GM21737 (cell line): ENCODE data around the gene TMEM258.

Experiments used
- ATAC-seq: cut with Tn5 transposase; IDR thresholded peaks from one replicate; pipeline ENCODE4 v1.9.1; 2021; ENCODE audit warnings: mild to moderate bottlenecking, moderate library complexity; ENCODE audit not compliant: unreplicated experiment

TMEM258 gene

DNA sequence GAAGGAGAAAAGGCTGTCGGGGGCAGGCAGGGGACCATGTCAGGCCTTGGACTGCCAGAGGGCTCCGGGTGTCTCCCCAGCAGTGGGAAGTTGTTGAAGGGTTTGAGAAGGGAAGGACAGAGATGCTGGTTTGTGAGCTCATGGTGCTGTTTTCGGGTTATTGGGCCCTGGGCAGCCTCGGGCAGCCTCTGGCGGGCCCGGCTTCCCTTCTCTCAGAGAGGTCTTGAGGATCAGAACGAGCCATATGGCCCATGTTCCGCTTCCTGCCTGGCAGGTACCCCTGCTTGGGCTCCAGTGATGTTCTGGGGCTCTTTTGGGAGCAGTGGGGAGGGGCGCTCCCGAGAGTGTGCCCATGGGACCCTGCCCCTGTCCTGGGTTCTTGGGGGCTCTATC lies 30.2 kb downstream of the TMEM258 start:
- no peak for ATAC-seq

DNA sequence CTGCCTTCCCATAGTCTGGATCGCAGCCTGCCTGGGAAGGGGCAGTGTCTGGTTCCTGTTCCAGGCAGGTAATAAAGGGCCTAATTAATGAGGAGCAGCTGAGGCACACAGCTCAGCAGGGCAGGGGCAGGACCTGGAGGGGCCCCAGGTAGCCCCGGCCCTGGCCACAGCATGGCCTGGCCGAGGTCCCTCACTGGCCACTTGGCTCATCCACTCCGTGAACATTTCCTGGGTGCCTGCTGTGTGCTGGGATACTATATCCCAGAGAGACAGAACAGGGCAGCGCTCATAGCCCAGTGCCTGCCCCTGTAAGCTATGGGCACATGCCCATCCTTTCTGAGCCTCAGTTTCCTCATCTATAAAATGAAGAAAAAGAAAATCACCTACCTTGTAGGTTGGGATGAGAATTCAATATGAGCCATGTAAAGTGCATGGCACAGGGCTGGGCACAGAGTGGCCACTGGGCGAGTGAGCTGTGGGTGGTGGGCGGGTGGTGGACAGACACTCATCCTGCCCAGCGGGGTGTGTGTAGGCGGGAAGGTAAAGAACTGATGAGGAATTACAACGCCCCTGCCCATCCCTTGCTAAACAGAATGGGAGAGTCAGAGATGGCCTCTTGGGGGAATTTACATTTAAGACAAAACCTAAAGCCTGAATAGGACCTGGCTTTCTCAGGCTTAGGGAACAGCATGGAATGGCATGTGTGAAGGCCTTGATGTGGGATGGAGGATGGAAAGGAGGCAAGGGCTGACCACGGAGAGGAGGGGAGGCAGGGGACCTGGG lies 30.8 kb downstream of the TMEM258 start:
- no peak for ATAC-seq

DNA sequence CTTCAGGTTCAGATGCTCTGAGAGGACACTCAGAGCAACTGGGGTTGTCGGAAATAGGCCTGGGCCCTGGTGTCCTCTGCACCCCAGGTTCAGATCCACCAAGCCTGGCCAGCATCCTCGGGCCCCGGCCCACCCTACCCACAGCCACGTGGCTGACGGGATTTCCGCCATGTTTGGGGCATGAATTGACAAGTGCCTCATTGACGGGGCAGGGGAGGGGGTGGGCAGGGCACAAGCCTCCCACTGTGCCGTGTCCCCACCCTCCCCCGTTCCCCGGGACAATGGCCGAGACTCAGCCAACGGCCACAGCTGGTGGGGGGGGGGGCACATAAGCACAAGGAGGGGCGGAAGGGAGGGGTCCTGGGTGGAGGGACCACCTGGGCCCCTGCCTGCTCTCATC lies 31.5 kb downstream of the TMEM258 start:
- no peak for ATAC-seq

DNA sequence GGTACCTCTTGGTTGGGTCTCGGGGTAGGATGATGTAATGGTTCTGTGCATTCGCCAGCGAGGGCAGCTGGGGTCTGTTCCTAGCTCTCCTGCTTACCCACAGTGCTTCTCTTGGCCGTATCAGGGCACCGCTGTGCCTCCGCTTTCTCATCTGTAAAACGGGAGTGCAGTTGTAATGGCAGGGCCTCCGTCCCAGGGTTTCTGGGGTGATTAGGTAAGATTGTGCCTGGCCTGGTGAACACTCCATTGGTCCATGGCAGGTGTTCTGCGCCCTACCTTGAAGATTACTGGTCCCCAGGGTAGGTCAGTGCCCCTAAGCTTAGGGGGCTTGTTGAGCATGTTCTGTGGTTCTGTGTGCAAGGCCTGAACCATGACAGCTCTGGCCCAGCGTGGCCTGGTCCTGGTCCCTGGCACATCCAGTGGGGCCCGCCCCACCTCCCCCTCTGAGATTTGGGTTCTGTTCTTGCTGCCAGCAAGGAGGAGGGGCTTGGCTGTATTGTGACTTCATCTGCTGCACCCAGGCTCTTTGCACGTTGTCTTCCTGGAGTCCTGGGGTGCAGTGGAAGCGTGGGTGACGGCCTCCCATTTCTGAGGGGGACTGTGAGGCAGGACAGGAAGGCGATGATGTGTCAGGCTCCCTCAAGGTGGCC lies 35.1 kb downstream of the TMEM258 start:
- no peak for ATAC-seq

DNA sequence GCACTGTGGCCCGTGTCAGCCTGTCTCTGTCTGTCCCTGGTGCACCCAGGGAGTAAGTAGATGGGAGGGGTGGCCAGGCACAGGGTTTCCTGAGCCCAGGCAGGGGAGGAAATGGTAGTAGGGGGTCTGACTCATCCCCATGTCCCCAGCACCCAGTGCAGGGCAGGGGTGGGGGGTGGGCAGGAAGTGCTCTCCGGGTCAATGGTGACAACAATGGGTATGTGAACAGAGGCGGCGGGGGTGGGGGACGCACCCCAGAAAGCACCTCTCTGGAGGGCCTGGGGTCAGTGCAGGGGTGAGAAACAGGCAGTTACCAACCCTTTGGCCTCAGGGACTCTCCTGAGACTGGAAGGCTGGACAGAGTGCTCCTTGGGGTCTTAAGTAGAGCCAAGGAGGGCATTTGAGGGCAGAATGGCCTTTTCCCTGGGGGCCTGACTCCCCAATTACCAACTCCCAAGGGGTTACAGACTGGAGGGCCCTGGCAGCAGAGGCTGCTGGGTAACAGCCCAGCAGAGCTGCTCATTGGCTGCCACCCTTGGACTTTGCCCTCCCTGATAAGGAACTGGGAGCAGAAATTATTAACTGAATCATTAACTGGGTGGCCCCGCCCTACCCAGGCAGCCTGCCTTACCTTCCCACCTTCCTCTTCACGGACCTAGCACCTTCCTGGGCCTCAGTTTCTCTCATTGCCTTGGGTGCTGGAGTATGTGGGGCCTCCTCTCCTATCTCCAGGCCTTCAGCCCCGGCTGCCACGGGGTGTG lies 35.8 kb downstream of the TMEM258 start:
- no peak for ATAC-seq

DNA sequence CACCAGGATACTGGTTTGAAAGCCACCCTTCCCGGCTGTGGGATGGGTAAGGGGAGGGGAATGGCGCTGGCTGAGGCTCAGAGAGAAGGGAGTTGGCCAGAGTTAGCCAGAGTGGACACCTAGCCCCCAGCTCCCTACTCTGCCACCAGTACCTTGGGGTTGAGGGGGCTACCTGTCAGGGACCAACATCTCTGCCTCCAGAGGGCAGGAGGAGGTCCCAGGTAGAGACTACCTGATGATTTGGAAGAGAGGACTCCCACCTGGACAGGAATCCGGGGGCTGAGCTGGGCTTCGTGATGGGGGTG lies 36.3 kb downstream of the TMEM258 start:
- ATAC-seq, result no peak

DNA sequence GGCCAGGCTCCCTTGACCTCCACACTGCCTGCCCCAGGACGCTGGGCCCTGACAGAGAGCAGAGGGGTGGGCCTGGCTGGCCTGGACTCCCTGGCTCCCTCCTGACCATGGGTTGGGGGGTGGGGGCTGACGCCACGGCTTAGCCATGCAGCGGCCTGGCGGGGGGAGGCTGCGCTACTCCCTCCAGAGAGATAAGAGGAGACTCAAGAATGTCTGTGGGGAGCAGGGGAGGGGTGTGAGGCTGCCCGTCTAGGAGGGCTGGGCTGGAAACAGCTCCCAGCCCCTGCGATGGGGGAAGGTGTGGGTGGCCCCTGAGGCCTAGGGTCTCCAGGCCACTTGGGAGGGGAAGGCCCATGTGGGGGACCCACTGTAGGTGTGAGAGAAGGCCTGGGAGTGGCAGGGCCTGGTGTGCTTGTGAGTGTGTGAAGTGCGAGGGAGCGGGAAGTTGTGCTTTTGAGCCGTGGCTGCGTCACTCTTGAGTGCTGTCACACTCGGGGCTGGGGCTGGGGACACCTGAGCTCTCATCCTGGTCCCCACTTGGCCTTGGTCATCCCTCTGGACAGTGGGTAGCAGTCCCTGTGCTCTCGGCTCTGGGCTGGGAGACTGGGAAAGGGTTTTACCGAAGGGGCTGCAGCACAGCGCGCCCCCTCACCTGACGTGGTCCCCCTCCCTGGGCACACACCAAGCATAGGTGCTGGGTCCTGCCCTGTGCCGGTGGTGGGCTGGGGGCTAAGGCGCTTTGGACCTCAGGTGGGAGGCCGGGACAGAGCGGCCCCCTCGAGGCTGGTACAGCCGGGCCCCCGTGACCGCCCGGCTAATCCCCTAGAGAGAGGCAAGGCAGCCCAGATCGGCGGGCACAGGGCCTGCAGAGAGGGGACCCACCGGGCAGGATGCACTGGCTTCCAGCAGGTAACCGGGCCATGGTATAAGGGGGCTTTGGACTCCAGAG lies 37.6 kb downstream of the TMEM258 start:
- ATAC-seq, result no peak

DNA sequence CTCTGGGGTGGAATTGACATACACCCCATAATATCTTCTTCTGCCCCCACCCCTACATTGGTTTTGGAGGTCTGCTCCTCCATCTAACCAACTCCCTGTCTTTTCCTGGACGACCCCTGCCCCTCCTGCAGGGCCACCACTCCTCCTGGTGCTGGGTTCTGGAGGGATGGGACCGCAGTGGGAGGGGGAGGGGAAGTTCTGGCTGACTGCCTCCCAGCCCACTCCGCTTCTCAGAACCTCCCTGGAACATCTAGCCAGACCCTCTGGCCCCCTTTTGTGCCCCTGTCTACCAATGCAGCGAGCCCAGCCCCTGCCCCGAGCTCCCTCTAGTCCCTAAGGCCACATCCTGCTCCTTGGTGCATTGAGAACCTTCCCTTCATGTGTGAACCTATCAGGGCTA lies 38.7 kb downstream of the TMEM258 start:
- ATAC-seq, result no peak

DNA sequence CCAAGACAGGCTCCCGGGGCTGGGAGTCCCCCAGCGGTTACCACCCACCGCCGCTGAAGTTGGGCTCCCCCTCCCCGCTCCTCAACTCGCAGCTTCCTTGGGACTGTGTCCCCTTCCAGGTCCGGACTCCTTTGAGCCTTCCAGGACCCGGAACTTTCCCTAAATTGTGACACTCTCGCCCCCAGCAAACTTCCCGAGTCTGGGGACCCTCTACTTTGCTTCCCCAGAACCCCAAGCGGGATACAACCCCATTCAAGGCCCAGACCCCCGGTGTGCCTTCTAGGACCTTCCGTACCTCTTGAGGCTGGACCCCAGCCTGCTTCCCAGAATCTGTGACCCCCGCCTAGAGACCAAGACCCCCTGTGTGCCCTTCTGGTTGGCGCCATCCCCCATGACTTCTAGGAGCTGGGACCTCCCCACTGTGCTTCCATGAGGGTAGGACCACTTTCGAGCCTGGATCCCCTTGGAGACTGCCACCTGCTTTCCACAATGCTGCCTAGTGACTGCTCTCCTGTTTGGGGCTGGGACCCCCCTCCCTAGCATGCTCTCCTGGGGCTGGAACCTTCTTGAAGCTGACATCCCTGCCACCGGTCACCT lies 39.4 kb downstream of the TMEM258 start:
- no peak for ATAC-seq

DNA sequence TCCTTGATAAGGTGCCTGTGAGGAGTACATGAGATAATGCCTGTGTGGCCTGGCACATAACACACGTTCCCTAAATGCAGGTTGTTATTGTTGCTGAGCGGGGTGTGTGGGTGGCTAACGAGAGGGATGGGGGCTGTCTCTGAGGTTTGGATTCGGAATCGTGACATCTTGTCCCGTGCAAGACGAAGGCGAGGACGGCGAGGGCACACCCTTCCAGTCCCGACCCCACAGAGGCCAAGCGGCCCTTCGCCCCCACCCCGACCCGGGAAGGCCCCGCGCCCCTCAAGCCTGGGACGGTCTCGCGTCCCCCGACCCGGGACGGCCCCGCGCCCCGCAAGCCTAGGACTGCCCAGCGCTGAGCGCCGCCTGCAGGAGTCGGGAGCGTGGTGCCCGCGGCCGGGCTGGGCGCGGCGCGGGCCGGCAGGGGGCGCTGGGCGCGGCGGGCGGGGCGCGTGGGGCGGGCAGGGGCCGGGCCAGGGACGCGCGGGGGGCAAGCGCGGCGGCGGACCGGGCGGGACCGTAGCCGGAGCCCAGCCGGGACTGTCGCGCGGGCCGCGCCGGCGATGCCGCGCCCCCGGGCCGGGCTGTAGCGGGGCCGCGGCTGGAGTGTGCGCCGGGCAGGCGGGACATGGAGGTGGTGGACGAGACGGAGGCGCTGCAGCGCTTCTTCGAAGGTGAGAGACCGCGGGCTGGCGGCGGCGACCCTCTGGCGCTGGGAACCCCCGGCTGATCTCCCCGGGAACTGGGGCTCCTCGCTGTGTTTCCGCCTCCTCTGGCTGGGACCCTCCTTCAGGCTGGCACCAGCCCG lies 40.1 kb downstream of the TMEM258 start, which contains the start of gene MYRF:
TSS of gene MYRF (plus strand) at position 520 of the 808 bp plus-strand sequence. CDS start at position 629, 109 bp downstream.
- ATAC-seq, result no peak

DNA sequence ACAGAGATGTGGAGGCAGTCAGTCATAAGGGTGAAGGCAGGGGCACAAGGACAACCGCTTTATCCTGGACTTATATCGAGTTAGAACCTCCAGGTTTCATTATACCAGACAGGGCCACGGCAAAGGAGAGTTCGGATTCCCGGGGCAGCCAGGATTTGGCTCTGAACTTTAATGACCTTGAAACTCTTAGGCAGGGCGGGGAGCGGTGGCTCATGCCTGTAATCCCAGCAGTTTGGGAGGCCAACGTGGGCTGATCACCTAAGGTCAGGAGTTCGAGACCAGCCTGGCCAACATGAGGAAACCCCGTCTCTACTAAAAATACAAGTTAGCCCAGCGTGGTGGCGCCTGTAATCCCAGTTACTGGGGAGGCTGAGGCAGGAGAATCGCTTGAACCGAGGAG lies 41.0 kb downstream of the TMEM258 start:
- no peak for ATAC-seq

DNA sequence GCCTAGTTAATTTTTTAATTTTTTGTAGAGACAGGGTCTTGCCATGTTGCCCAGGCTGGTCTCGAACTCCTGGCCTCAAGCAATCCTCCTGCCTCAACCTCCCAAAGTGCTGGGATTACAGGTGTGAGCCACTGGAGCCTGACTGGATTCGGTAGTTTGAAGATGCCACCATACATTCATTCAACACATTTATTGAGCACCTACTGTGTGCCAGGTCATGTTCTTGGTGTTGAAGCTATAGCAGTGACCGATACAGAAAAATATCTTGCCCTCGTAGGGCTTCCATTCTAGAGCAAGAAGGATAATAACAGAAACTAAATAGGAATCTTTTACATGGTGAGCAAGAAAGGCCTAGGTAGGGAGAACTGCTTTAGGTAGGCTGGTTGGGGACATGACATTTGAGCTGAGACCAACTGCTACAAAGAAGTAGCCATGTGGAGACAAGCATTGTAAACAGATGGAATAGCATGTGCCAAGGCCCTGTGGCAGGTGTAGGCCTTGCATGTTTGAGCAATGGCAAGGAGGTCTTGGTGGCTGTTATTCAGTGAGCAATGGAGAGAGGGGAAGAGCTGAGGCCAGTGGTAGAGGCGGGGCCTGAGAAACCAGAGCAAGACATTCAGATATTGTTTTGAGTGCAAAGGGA lies 41.6 kb downstream of the TMEM258 start:
- ATAC-seq, result no peak

DNA sequence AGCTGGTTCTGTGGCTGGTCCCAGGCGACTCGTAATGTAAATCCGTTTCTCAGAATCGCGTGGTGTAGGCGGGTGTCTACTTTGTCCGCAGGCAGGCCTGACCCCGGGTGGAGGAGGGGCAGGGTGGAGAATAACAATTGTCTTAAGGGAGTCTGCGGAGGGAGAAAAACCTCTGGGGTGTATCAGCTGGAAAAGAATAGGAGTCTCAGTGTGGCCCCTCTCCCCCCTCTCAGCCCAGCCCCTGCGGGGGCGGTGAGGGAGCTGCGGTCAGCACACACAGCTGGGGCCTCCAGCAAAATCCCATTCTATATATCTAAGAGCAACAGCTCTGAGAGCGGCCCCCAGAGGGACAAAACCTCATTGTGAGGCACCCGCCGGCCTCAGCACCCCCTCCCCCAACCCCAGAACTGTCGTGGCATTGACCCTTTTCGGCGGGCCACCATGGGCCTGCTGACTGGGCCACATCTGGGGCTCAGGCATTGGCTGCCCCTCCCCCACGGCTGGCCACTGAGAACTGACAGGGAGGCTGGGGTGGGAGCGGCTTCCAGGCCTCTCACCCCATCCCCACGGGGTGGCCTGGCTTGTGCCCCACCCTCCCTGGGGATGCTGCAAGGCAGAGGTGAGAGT lies 42.7 kb downstream of the TMEM258 start:
- no peak for ATAC-seq

DNA sequence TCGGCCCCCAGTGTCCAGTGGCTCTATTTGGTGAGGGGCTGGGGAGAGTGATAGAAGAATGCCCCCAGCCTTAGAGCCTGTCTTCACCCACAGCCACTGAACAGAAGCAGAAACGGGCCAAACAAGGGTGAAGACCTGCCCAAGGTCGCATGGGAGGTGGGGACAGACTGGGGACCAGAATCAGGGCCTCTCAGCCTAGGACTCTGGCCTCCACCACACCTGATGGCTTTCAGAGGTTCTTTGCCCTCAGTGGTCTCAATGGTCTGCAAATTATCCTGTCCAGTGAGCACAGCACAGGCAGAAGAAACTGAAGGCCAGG lies 44.5 kb downstream of the TMEM258 start:
- ATAC-seq, result no peak

DNA sequence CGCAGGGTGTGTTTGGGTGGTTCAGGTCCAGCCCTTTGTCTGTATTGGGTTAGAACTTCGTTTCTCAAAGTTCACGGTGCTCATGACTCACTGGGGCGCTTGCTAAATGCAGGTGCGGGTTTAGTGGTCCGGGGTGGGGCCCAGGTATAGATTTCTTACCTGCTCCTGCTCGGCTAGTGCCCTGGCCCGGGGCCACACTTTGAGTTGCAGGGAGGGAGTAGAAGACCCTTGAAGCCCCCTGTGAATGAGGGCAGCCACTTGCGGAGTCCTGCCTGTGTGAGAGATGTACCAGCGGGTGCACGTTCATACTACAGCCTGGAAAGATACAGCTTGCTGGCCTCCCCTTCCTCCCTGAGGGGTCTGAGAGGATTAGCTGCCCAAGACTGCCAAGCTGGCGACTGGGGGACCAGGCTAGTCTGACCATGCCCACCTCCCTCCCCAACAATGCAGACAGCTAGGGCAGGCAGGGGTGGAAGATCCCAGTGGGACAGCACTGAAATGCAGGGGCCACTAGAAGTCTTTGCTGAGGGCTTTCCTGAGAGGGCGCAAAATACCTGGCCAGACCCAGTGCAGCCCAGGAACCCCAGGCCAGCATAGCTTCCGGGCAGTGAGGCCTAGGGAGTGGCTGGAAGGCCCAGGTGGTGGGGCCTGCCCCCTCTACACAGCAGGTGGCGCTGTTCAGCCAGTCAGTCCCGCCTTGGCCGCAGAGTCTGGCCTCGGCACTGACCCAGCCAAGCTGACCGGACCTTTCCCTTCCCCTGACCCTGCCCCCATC lies 45.0 kb downstream of the TMEM258 start:
- peak; percentile 66 for ATAC-seq

DNA sequence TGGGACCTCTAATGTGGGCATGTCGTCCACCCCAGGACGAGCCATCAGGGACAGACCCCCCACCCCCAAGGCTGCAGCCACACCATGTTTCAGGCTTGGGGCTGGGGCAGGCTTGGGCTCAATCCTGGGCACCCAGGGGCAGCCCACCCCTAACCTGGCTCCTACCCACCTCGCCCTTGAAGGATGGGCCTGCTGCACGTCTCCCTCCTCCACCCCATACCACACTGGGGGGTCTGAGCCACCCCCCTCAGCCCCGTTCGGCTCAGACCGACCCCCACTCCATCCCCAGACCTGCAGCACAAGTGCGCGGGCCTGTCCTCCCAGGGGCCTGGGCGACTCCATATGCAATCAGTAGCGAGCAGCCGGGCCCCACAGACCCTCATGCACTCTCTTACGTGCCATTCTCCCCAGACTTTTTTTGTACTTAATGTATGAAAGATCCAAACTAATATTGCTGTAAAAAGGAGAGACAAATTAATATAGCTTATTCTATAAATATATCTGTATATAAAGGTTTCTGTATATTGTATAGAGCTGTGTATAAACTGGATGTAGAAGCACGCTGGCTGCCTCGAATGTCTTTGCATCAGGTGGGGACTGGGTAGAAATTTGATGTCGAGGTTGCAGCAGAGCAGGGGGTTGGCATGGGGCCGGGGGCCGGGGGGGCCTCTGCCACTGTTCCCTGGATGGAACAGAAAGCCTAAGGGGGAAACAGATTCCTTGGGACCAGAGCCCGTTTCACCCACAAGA lies 45.8 kb downstream of the TMEM258 start:
- no peak for ATAC-seq

DNA sequence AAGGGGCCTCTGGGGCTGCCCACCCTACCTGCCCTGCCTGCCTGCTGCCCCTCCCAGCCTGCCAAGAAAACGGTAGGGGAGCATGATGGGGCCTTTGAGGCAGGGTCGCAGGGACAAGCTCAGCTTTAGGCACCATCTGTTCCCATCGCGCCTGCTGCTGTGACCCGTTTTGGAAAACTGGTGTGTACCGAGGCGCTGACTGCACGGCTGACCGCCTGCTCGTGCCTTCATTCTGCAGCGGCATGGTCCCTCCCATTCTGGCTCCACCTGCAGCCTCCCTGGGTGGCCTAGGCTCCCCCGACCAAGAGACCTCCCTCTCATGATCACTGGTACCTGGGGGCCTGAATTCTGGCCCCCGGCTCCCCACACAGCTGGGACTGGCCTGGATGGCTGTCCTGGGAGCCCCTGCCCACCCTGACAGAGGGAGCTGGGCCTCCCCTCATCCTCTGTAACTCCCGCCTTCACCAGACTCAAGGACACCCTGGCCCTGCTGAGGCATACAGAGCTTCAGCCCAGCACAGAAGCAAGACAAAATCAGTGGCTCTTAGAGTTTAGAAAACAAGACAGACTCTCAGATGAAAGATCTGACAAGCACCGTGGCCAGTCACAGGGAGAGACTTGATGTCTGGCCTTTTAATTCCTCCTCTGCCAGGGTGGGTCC lies 46.5 kb downstream of the TMEM258 start:
- ATAC-seq, result no peak
